Glomerular visceral epithelial cell (primary cell): ENCODE data around the gene CLEC20A.

Experiments used
- DNase-seq: peaks from one replicate; pipeline ENCODE4 v3.0.0-alpha.2; 2016; ENCODE audit errors: extremely low spot score

Gene CLEC20A

GRCh38 chr1:178472531-178472930 is 24.2 kb downstream of the CLEC20A start:
- no peak for DNase-seq

GRCh38 chr1:178470411-178470960 is 26.3 kb downstream of the CLEC20A start:
- no peak for DNase-seq

- DNase-seq = no peak
Observed at GRCh38 chr1:178467837-178468236, 28.9 kb downstream of the CLEC20A start.

- no peak for DNase-seq
Observed at GRCh38 chr1:178465011-178465410, 31.8 kb downstream of the CLEC20A start.

- no peak for DNase-seq
Observed at GRCh38 chr1:178464566-178464965, 32.2 kb downstream of the CLEC20A start.

GRCh38 chr1:178464141-178464540 is 32.6 kb downstream of the CLEC20A start:
- no peak for DNase-seq

GRCh38 chr1:178461701-178462100 is 35.1 kb downstream of the CLEC20A start:
- DNase-seq = no peak

GRCh38 chr1:178461104-178461503 is 35.7 kb downstream of the CLEC20A start:
- no peak for DNase-seq

GRCh38 chr1:178458203-178458602 is 38.6 kb downstream of the CLEC20A start:
- DNase-seq = no peak

- peak; percentile 14 for DNase-seq
Observed at GRCh38 chr1:178457651-178458050, 39.1 kb downstream of the CLEC20A start.

GRCh38 chr1:178456472-178456871 is 40.3 kb downstream of the CLEC20A start:
- no peak for DNase-seq

- no peak for DNase-seq
Observed at GRCh38 chr1:178452013-178452412, 44.8 kb downstream of the CLEC20A start.

GRCh38 chr1:178451529-178451928 is 45.2 kb downstream of the CLEC20A start:
- peak; percentile 2 for DNase-seq

- DNase-seq = no peak
Observed at GRCh38 chr1:178450871-178451270, 45.9 kb downstream of the CLEC20A start.

- DNase-seq = no peak
Observed at GRCh38 chr1:178442925-178443324, 53.8 kb downstream of the CLEC20A start.

GRCh38 chr1:178438432-178438831 is 58.3 kb downstream of the CLEC20A start:
- DNase-seq = no peak

- no peak for DNase-seq
Observed at GRCh38 chr1:178436899-178437298, 59.9 kb downstream of the CLEC20A start.

GRCh38 chr1:178434899-178435435 is 61.8 kb downstream of the CLEC20A start:
- DNase-seq = no peak

- no peak for DNase-seq
Observed at GRCh38 chr1:178434360-178434759, 62.4 kb downstream of the CLEC20A start.
